C4-2B (cell line): ENCODE data around the gene ACSM3.
A peak's percentile ranks its signal among the peaks of the same experiment; 100 is the strongest.
"Not testable (repeated sequence)": the region's sequence is repeated elsewhere in the genome, so short reads cannot be mapped to it uniquely, and the experiment has no call there.

Experiments used
- H3K27ac ChIP-seq: fragments of 450-650 bp; 2 replicates; pipeline ENCODE4 v1.5.1; 2017
- ZFX ChIP-seq: fragments of 450-650 bp; IDR thresholded peaks from 2 replicates; pipeline ENCODE4 v1.6.1; 2017
- TF ChIP-seq, protein P1 (sequence below): fragments of 450-650 bp; conservative IDR thresholded peaks from 2 replicates; pipeline ENCODE4 v1.5.1; 2017; ENCODE audit warnings: mild to moderate bottlenecking

The ACSM3 gene, protein sequence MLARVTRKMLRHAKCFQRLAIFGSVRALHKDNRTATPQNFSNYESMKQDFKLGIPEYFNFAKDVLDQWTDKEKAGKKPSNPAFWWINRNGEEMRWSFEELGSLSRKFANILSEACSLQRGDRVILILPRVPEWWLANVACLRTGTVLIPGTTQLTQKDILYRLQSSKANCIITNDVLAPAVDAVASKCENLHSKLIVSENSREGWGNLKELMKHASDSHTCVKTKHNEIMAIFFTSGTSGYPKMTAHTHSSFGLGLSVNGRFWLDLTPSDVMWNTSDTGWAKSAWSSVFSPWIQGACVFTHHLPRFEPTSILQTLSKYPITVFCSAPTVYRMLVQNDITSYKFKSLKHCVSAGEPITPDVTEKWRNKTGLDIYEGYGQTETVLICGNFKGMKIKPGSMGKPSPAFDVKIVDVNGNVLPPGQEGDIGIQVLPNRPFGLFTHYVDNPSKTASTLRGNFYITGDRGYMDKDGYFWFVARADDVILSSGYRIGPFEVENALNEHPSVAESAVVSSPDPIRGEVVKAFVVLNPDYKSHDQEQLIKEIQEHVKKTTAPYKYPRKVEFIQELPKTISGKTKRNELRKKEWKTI

DNA sequence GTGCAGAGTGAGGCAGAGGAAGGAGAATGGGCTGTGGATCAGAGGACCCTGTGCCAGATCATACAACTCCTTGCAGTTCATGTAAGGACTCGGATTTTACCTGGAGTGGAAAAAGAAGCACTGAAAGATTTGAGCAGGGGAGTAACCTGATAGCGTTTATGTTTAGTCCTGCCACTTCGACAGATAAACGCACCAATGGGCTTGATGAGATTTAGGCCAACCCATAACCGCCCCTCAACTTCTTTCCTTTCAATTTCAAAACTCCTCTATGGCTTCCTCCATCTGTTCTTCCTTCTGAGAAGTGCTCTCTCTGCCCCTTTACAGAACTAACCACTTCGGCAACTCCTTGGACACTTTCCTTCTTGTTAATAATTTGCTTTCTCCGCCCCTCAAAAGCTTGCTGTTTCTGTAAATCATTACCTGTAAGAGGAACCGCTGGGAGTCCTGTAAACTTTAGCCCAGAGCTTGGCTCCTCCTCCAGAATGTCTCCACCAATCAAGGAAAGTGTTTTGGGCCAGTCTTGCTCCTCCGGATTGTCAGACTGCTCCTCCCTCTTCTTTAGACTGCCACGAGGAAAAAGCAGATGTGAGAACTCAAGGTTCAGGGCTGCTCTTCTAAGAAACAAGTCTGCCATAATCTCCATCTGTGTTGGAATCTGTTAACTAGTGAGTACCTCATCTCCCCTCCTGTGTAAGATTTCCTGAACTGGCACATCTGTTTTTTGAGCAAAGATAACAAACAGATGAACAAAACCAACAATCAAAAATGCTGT lies at the start of gene ACSM3:
Gene ACSM3 (plus strand): TSS at position 554 of the 772 bp plus-strand sequence. CDS start 6,021 bp downstream, outside the sequence.
- no peak for TF ChIP-seq ZFX
- TF ChIP-seq, protein P1, sequence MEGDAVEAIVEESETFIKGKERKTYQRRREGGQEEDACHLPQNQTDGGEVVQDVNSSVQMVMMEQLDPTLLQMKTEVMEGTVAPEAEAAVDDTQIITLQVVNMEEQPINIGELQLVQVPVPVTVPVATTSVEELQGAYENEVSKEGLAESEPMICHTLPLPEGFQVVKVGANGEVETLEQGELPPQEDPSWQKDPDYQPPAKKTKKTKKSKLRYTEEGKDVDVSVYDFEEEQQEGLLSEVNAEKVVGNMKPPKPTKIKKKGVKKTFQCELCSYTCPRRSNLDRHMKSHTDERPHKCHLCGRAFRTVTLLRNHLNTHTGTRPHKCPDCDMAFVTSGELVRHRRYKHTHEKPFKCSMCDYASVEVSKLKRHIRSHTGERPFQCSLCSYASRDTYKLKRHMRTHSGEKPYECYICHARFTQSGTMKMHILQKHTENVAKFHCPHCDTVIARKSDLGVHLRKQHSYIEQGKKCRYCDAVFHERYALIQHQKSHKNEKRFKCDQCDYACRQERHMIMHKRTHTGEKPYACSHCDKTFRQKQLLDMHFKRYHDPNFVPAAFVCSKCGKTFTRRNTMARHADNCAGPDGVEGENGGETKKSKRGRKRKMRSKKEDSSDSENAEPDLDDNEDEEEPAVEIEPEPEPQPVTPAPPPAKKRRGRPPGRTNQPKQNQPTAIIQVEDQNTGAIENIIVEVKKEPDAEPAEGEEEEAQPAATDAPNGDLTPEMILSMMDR: no peak
- peak within 1 kb of the TSS; percentile 58; the same call in 1 of the 2 replicates for H3K27ac ChIP-seq

DNA sequence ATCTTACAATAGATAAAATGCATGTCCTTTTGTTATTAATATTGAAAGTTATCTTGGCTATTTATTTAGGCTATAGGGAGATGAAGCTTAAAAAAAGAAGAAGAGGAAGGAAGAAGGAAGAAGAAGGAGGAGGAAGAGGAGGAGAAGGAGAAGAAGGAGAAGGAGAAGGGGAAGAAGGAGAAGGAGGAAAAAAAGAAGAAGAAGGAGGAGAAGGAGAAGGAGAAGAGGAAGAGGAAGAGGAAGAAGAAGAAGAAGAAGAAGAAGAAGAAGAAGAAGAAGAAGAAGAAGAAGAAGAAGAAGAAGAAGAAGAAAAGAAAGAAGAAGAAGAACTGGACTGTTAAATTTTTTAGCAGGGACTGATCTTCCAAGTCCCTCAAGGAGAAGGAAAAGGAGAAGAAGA lies 46.1 kb upstream of the ACSM3 start:
- not testable (repeated sequence) for H3K27ac ChIP-seq

DNA sequence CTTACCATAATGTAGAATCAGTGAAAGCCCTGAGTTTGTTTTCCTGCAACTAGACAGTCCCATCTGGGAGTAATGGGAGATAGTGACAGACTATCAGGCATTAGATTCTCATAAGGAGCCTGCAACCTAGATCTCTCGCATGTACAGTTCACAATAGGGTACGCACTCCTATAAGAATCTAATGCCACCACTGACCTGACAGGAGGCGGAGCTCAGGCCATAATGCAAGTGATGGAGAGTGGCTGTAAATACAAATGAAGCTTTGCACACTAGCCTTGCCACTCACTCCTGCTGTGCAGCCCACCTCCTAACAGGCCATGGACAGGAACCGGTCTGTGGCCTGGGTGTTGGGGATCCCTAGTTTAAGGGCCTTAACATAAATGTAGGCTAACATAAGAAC lies 43.6 kb upstream of the ACSM3 start:
- no peak overlapping the region for H3K27ac ChIP-seq
- TF ChIP-seq, protein P1: no peak
- no peak for TF ChIP-seq ZFX

DNA sequence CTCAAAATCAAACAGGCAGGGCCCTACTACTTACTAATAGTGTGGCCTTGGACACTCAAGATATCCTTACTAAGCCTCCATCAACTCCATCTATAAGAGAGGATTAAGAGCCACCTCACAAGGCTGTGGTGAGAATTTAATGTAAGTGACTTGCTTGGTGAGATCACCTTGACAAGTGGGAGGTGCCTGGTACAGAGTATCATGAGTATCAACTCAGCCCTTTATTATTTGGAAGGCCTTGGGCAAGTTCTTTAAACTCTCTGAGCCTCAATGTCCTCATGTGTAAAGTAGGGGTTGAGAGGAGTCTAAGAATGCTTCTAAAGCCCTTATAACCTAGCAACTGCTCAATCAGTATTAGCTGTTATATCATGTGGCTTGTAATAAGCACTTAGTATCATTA lies 37.2 kb upstream of the ACSM3 start:
- TF ChIP-seq, protein P1: no peak
- TF ChIP-seq ZFX: no peak
- no peak overlapping the region for H3K27ac ChIP-seq

DNA sequence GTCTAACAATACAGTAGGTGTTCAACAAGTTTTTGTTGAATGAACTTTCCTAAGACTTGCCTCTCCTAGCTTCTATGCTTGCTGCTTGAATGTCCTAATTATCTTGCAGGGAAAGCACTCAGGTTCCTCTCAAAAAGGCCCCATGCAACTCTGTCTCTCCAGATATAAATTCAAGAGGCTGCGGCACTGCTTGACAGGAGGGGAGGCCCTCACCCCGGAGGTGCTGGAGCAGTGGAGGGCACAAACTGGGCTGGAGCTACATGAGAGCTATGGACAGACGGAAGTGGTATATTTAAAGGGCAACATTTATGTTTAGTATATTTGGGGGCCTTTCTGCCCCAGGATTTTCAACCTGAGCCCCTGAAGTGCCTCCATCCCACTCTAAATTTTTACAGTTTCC lies 36.6 kb upstream of the ACSM3 start:
- TF ChIP-seq ZFX: no peak
- TF ChIP-seq, protein P1: no peak
- H3K27ac ChIP-seq: no peak overlapping the region

DNA sequence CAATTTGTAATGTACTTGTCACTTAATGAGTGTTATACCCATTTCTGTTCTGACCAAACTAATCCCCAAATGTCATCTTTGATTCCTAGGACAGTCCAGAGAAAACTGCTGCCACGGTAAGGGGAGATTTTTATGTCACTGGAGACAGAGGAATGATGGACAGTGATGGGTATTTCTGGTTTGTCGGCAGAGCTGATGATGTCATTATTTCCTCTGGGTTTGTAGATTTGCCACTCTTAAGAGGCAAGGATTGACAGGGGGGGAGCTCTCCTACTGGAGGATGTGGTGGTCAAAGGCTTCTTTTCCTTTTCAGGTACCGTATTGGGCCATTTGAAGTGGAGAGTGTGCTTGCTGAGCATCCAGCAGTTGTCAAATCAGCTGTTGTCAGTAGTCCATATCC lies 34.7 kb upstream of the ACSM3 start:
- no peak for TF ChIP-seq ZFX

DNA sequence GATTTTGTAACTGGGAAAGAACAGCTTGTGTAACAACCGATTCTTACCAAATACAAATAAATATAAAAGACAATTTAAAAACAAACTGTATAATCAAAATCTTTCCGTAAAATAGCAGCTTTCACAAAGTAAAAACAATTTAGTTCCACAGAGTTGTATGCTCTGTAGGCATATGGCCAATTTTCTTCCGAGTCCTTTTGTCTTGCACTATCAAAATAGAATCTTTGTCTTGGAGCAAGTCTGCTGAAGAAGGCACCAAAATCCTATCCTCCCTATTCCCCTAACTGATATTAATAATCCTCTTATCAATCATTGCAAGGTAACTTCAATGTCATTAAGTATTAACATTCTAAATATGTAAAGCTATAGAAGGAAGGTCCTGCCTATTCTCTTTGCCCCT lies 29.8 kb upstream of the ACSM3 start:
- H3K27ac ChIP-seq: no peak overlapping the region
- no peak for TF ChIP-seq ZFX
- TF ChIP-seq, protein P1: no peak

More for the DNA sequence above, 34.7 kb upstream of the ACSM3 start:
- no peak overlapping the region for H3K27ac ChIP-seq

DNA sequence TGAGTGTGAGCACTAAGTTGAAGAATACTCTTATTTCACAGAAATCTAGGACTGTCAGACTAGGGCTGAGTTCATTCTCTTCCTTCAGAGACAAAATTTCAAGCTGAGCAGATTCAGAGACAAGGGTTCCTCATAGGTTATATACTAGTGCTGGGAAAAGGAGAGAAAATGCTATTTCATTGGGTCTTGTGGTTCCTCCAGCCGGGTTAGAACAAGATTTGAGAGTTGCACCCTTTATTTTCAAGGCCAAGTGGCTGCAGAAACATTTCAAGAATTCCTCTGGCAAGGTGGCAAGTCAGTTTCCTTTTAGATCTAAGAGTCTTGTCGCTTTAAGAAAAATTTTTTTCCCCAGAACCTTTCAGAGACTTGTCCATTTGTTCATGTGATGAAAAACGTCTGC lies 29.0 kb upstream of the ACSM3 start:
- TF ChIP-seq, protein P1: no peak
- no peak for TF ChIP-seq ZFX
- H3K27ac ChIP-seq: no peak overlapping the region
